Hematopoietic multipotent progenitor cell treated with erythropoietin and hydrocortisone succinate and interleukin-3 and kit ligand, for 17 days (in vitro differentiated cells): ENCODE measurements around the gene LIF.

ENCODE experiments used
- DNase-seq: peaks from one replicate; pipeline ENCODE4 v3.0.0-alpha.2; 2015; ENCODE audit warnings: low spot score

Gene LIF

GRCh38 chr22:30284172-30284571 is 37.6 kb upstream of the LIF start:
- DNase-seq: peak; percentile 71

GRCh38 chr22:30283342-30283741 is 36.8 kb upstream of the LIF start:
- no peak for DNase-seq

GRCh38 chr22:30282616-30283046 is 36.1 kb upstream of the LIF start:
- DNase-seq: peak; percentile 9

GRCh38 chr22:30280505-30280904 is 33.9 kb upstream of the LIF start:
- DNase-seq: no peak

- no peak for DNase-seq
These were observed 33.4 kb upstream of the LIF start for GRCh38 chr22:30279932-30280331.

GRCh38 chr22:30279046-30279788 is 32.7 kb upstream of the LIF start:
- no peak for DNase-seq

GRCh38 chr22:30277547-30278344 is 31.2 kb upstream of the LIF start:
- no peak for DNase-seq

- no peak for DNase-seq
These were observed 29.5 kb upstream of the LIF start for GRCh38 chr22:30276039-30276438.

GRCh38 chr22:30275625-30276024 is 29.1 kb upstream of the LIF start:
- no peak for DNase-seq

GRCh38 chr22:30274437-30274812 is 27.9 kb upstream of the LIF start:
- DNase-seq: no peak

- DNase-seq: no peak
These were observed 27.3 kb upstream of the LIF start for GRCh38 chr22:30273711-30274436.

- DNase-seq: no peak
These were observed 26.4 kb upstream of the LIF start for GRCh38 chr22:30272781-30273601.

- DNase-seq: no peak
These were observed 24.3 kb upstream of the LIF start for GRCh38 chr22:30270832-30271231.

- DNase-seq: no peak
These were observed 21.8 kb upstream of the LIF start for GRCh38 chr22:30268331-30268730.

- peak; percentile 26 for DNase-seq
These were observed 21.1 kb upstream of the LIF start for GRCh38 chr22:30267382-30268302.

GRCh38 chr22:30266445-30267381 is 20.2 kb upstream of the LIF start, which contains the start of gene OSM:
Gene OSM, minus strand, starts transcription at chr22:30266851. Its CDS starts 52 bp downstream, at chr22:30266799.
- DNase-seq: peak; percentile 77

GRCh38 chr22:30265823-30266444 is 19.4 kb upstream of the LIF start:
- peak; percentile 79 for DNase-seq

- no peak for DNase-seq
These were observed 18.7 kb upstream of the LIF start for GRCh38 chr22:30265131-30265720.

GRCh38 chr22:30263883-30264282 is 17.3 kb upstream of the LIF start:
- no peak for DNase-seq
